Choroid plexus epithelial cell (primary cell): ENCODE measurements around the gene REX1BD.
"Not testable (repeated sequence)": the region's sequence is repeated elsewhere in the genome, so short reads cannot be mapped to it uniquely, and the experiment has no call there.

Source experiments
- DNase-seq: peaks from one replicate; pipeline ENCODE4 v3.0.0-alpha.2; 2010; ENCODE audit warnings: low read depth
- H3K4me3 ChIP-seq: 2 replicates; pipeline ENCODE4 v1.5.1; 2011; ENCODE audit warnings: low read depth, mild to moderate bottlenecking, control low read depth, low read length, moderate library complexity
- CTCF ChIP-seq: conservative IDR thresholded peaks from 2 replicates; pipeline ENCODE4 v1.5.1; 2011; ENCODE audit warnings: low read depth, mild to moderate bottlenecking, control low read depth, inconsistent platforms, low read length, moderate library complexity

REX1BD gene

DNA sequence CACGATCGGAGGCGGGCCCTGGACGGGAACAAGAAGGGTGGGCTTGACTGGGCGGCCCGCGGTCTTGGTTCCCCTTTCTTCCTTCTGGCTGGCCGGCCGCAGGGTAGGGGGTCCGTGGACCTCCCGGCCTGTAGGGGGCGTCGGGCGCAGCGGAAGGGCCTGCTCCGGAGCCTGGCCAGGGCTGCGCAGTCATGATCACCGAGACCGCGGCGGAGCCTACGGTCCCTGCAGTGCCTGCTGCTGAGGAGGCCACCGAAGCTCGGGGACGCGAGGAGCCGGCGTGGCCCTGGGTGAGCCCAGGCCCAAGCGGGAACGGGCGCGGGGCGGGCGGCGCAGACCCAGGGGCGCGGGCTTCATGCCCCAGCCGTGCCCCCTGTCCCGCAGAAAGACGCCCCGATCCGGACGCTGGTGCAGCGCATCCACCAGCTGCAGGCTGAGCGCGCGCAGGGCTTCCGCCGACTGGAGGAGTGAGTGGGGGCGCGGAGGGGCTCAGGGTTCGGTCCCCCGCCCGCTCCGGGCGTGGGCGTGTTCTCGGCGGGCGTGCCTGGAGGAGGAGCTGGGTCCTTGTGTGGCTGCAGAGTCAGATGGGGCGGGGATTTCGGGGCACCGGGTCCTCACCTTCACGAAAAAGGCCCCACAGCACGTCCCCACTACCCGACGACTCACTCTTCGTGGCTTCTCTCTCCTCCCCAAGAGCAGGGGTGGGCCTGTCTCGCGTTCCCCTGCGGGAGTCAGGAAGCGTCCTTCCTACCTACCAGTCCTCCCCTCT lies at the start of gene REX1BD:
TSS of gene REX1BD (plus strand) at position 188 of the 769 bp plus-strand sequence. CDS start at position 192, 4 bp downstream.
- DNase-seq = peak; percentile 73

DNA sequence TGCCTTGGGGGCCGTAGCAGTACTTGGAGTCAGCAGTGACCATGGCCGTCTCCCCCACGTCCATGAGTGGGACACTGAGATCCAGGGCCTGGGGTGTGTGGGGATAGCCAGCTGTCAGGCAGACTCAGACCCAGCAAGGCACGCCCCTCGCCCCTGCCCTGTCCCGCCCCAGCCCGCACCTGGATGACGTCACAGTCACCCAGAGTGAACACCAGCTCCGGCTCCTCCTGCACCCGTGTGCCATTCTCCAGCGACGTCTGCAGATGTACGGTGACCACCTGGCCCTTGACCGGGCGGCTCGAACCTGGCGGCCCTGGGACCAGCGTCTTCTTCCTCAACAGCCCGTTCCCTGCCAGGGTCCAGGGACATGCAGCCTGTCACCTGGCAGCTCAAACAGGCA lies 49.2 kb upstream of the REX1BD start:
- TF ChIP-seq CTCF = no peak
- DNase-seq = no peak
- H3K4me3 ChIP-seq = no peak overlapping the region

More for the DNA sequence above, at the start of gene REX1BD:
- H3K4me3 ChIP-seq = peak within 1 kb of the TSS; percentile 78
- TF ChIP-seq CTCF = peak; percentile 75

DNA sequence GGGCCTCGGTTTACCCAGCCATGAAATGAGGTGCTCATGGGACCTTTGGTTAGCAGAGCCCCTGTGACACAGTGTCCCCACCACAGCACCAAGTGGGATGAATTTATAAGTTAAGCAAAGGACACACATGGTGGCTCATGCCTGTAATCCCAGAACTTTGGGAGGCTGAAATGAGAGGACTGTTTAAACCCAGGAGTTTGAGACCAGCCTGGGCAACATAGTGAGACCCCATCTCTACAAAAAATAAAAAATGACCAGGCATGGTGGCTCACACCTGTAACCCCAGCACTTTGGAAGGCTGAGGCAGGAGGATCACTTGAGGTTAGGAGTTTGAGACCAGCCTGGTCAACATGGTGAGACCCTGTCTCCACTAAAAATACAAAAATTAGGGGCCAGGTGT lies 48.4 kb upstream of the REX1BD start:
- DNase-seq, H3K4me3 ChIP-seq: not testable (repeated sequence)

GRCh38 chr19:18541258-18541991 lies 47.2 kb upstream of the REX1BD start:
- peak overlapping the region; percentile 81 for H3K4me3 ChIP-seq
- DNase-seq = no peak
- TF ChIP-seq CTCF = no peak

- DNase-seq = no peak
- TF ChIP-seq CTCF = no peak
- peak overlapping the region; percentile 81 for H3K4me3 ChIP-seq
Measured at GRCh38 chr19:18541992-18542940, 46.3 kb upstream of the REX1BD start.

GRCh38 chr19:18542941-18543813 lies 45.4 kb upstream of the REX1BD start, which contains the start of gene FKBP8:
Gene FKBP8, minus strand, starts transcription at chr19:18543573. Its CDS starts 1,603 bp downstream, at chr19:18541970.
- peak within 1 kb of the TSS; percentile 81 for H3K4me3 ChIP-seq
- peak; percentile 92 for DNase-seq
- no peak for TF ChIP-seq CTCF
